OCI-LY7 (cell line): Measurements from ENCODE around the gene SLC12A4. TPM values are rescaled to one million over a fixed set of nuclear protein-coding genes. Genes with fewer than 3 reads are reported as not detected.

Experiments
- BruUV-seq: library from RNA; stranded (reverse); fragments of 400-500 nt; replicated peaks from 2 replicates; lab custom pipeline; 2021; lab: Mats Ljungman, UMichigan
- CTCF ChIA-PET: fragments of 300-600 bp; sonication (Branson Sonifier 250); formaldehyde crosslinking; loops from one replicate; lab custom pipeline; 2022; ENCODE audit warnings: antibody characterized with exemption; ENCODE audit not compliant: unreplicated experiment; lab: Charles Lee
- POLR2A ChIA-PET: fragments of 300-600 bp; sonication (Branson Sonifier 250); formaldehyde crosslinking; loops from one replicate; lab custom pipeline; 2022; ENCODE audit warnings: antibody characterized with exemption; lab: Charles Lee
- DNase-seq: peaks from one replicate; pipeline ENCODE4 v3.0.0-alpha.2; 2015; ENCODE audit warnings: low spot score
- H2AFZ ChIP-seq: fragments of 200-600 bp; sonication (generic), shearing (Covaris generic); 2 replicates; pipeline ENCODE4 v1.6.1; 2014; ENCODE audit warnings: mild to moderate bottlenecking, antibody characterized with exemption, low read length, moderate library complexity
- H3K27ac ChIP-seq: fragments of 200-600 bp; sonication (generic); 2 replicates; pipeline ENCODE4 v1.5.1; 2014; ENCODE audit warnings: mixed run types, low read depth, mild to moderate bottlenecking, moderate library complexity, low read length, inconsistent platforms; ENCODE audit not compliant: poor library complexity, severe bottlenecking
- H3K36me3 ChIP-seq: fragments of 200-600 bp; sonication (generic); 2 replicates; pipeline ENCODE4 v1.6.1; 2014; ENCODE audit warnings: mild to moderate bottlenecking, antibody characterized with exemption, low read length, moderate library complexity, mixed read lengths; ENCODE audit not compliant: insufficient read depth
- H3K4me1 ChIP-seq: fragments of 200-600 bp; sonication (generic); 2 replicates; pipeline ENCODE4 v1.5.1; 2014; ENCODE audit warnings: mild to moderate bottlenecking, low read length; ENCODE audit not compliant: insufficient read depth, poor library complexity, severe bottlenecking
- H3K4me2 ChIP-seq: fragments of 200-600 bp; sonication (generic); 2 replicates; pipeline ENCODE4 v1.6.1; 2014; ENCODE audit warnings: mild to moderate bottlenecking, low read length
- H3K4me3 ChIP-seq: fragments of 200-600 bp; sonication (generic); 2 replicates; pipeline ENCODE4 v1.5.1; 2014; ENCODE audit warnings: mild to moderate bottlenecking, low read depth, low read length; ENCODE audit not compliant: poor library complexity, severe bottlenecking
- H3K79me2 ChIP-seq: fragments of 200-600 bp; sonication (generic); 2 replicates; pipeline ENCODE4 v1.6.1; 2016; ENCODE audit warnings: low read depth, mild to moderate bottlenecking, low read length, moderate library complexity, mixed read lengths; ENCODE audit not compliant: insufficient read depth
- H3K9me2 ChIP-seq: fragments of 200-600 bp; sonication (generic); 2 replicates; pipeline ENCODE4 v1.6.1; 2016; ENCODE audit warnings: mild to moderate bottlenecking, low read length, mixed read lengths; ENCODE audit not compliant: insufficient read depth
- H3K9me3 ChIP-seq: fragments of 200-600 bp; sonication (generic); 2 replicates; pipeline ENCODE4 v1.6.1; 2014; ENCODE audit warnings: mild to moderate bottlenecking, mixed run types, low read length, mixed read lengths
- H4K20me1 ChIP-seq: fragments of 200-600 bp; sonication (generic); 2 replicates; pipeline ENCODE4 v1.6.1; 2014; ENCODE audit warnings: mild to moderate bottlenecking, antibody characterized with exemption, low read length, moderate library complexity, mixed read lengths; ENCODE audit not compliant: insufficient read depth
- EZH2phosphoT487 ChIP-seq: fragments of 200-600 bp; sonication (generic); IDR thresholded peaks from 2 replicates; pipeline ENCODE4 v1.6.1; 2018; ENCODE audit warnings: low read depth, borderline replicate concordance, mild to moderate bottlenecking, mixed run types, antibody characterized with exemption, low read length, moderate library complexity, mixed read lengths
- intact Hi-C: fragments of 100-400 bp; cut with micrococcal nuclease; formaldehyde crosslinking; loops from one replicate; pipeline ENCODE4 v1.10.0; 2022; ENCODE audit not compliant: unreplicated experiment
- total RNA-seq, 2 experiments: library from RNA; depleted of rRNA in 1 of 2; stranded (reverse); fragments of >200 nt in 1 of 2; shearing (Covaris generic) in 1 of 2; gene quantifications; 2 replicates each; pipeline ENCODE4 v1.2.3, GENCODE V29; 2014 to 2022
- TF ChIP-seq, protein P1 (sequence below): fragments of 200-600 bp; sonication (generic); conservative IDR thresholded peaks from 2 replicates; pipeline ENCODE4 v1.5.1; 2014; ENCODE audit warnings: mild to moderate bottlenecking, antibody characterized with exemption, low read length, moderate library complexity, mixed read lengths

The SLC12A4 gene
- total RNA-seq, 2 experiments from 2014 or later = 8.3 to 16.7 TPM

GRCh38 chr16:67930191-67930590, 38.2 kb downstream of the SLC12A4 start:
- POLR2A ChIA-PET = no interaction called here
- BruUV-seq = no TSS peak
- Histone ChIP-seq H4K20me1 (peaks cover 4% of the 10 kb centered on the region; the same call in 1 of the 2 replicates), H2AFZ (no peak overlapping the region), H3K4me1 (peaks cover 20% of the 10 kb centered on the region), H3K27ac (no peak overlapping the region), H3K9me2 (no peaks in the 10 kb centered on the region), H3K4me3 (no peak overlapping the region), H3K36me3 (peaks cover 56% of the 10 kb centered on the region), H3K4me2 (no peak overlapping the region), H3K9me3 (no peaks in the 10 kb centered on the region), H3K79me2 (peaks cover 3% of the 10 kb centered on the region; the same call in 1 of the 2 replicates)
- no peak for DNase-seq
- CTCF ChIA-PET = no interaction called here
- intact Hi-C loops = no loop called here
- TF ChIP-seq, protein P1, sequence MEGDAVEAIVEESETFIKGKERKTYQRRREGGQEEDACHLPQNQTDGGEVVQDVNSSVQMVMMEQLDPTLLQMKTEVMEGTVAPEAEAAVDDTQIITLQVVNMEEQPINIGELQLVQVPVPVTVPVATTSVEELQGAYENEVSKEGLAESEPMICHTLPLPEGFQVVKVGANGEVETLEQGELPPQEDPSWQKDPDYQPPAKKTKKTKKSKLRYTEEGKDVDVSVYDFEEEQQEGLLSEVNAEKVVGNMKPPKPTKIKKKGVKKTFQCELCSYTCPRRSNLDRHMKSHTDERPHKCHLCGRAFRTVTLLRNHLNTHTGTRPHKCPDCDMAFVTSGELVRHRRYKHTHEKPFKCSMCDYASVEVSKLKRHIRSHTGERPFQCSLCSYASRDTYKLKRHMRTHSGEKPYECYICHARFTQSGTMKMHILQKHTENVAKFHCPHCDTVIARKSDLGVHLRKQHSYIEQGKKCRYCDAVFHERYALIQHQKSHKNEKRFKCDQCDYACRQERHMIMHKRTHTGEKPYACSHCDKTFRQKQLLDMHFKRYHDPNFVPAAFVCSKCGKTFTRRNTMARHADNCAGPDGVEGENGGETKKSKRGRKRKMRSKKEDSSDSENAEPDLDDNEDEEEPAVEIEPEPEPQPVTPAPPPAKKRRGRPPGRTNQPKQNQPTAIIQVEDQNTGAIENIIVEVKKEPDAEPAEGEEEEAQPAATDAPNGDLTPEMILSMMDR = no peak
- no peak for TF ChIP-seq EZH2phosphoT487

DNA sequence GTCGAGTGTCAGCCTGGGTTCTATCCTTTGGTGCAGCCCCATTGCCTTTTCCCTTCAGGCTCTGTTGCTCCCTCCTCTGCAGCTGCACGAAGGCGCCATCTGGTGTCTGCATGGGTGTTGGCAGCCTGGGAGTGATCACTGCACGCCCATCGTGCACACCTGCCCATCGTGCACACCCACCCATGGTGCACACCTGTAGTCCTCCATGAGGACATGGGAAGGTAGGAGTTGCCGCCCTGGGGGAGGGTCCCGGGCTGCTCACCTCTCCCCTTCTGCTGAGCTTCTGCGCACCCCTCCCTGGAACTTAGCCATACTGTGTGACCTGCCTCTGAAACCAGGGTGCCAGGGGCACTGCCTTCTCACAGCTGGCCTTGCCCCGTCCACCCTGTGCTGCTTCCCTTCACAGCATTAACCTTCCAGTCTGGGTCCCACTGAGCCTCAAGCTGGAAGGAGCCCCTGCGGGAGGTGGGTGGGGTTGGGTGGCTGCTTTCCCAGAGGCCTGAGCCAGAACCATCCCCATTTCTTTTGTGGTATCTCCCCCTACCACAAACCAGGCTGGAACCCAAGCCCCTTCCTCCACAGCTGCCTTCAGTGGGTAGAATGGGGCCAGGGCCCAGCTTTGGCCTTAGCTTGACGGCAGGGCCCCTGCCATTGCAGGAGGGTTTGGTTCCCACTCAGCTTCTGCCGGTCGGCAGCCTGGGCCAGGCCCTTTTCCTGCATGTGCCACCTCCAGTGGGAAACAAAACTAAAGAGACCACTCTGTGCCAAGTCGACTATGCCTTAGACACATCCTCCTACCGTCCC, 39.7 kb downstream of the SLC12A4 start:
- Histone ChIP-seq H3K36me3 (peaks cover 42% of the 10 kb centered on the region), H4K20me1 (peaks cover 4% of the 10 kb centered on the region; the same call in 1 of the 2 replicates), H3K79me2 (no peaks in the 10 kb centered on the region), H2AFZ (no peak overlapping the region), H3K4me3 (no peak overlapping the region), H3K9me3 (no peaks in the 10 kb centered on the region), H3K4me2 (no peak overlapping the region), H3K27ac (no peak overlapping the region), H3K4me1 (peaks cover 10% of the 10 kb centered on the region), H3K9me2 (no peaks in the 10 kb centered on the region)
- intact Hi-C loops = loop anchor here (1.0 to 2.0 kb wide), 5 partner anchors 45 to 407 kb away; partner anchors contain the start of gene THAP11
- DNase-seq = peak; percentile 80
- ChIA-PET POLR2A (no interaction called here), CTCF (interaction anchor here (0.5 to 0.9 kb wide), 2 partner anchors 45 to 209 kb away, joined by 3 read pairs; partner anchors contain the start of gene GFOD2)
- TF ChIP-seq EZH2phosphoT487 = no peak
- TF ChIP-seq, protein P1 = peak; percentile 90
- TSS peak; percentile 26 for BruUV-seq

GRCh38 chr16:67928147-67928546, 40.3 kb downstream of the SLC12A4 start:
- CTCF ChIA-PET = interaction anchor here (0.5 kb wide), 1 partner anchor 45 kb away, joined by 3 read pairs; no protein-coding TSS in a partner anchor
- BruUV-seq = no TSS peak
- DNase-seq = no peak
- H3K4me1 ChIP-seq = peaks cover 10% of the 10 kb centered on the region
- TF ChIP-seq EZH2phosphoT487 = no peak
- TF ChIP-seq, protein P1 = no peak
- no peak overlapping the region for H3K27ac ChIP-seq
- no peaks in the 10 kb centered on the region for H3K79me2 ChIP-seq
- peaks cover 38% of the 10 kb centered on the region for H3K36me3 ChIP-seq
- POLR2A ChIA-PET = no interaction called here
- H2AFZ ChIP-seq = no peak overlapping the region
- H3K4me2 ChIP-seq = no peak overlapping the region
- no peak overlapping the region for H3K4me3 ChIP-seq
- intact Hi-C loops = loop anchor here (1.0 to 2.0 kb wide), 5 partner anchors 45 to 407 kb away; partner anchors contain the start of gene THAP11
- no peaks in the 10 kb centered on the region for H3K9me2 ChIP-seq
- H3K9me3 ChIP-seq = no peaks in the 10 kb centered on the region
- H4K20me1 ChIP-seq = peaks cover 4% of the 10 kb centered on the region; the same call in 1 of the 2 replicates
